Neural cell (in vitro differentiated cells): ENCODE measurements around the gene DCLK3. TPM values are rescaled to one million over a fixed set of nuclear protein-coding genes. Genes with fewer than 3 reads are reported as not detected.

Experiments
- H2AFZ ChIP-seq: fragments of 200-600, 300-800 bp; sonication (generic), shearing (Covaris generic); 2 replicates; pipeline ENCODE4 v1.6.0; 2014; ENCODE audit warnings: low read depth, mild to moderate bottlenecking, antibody characterized with exemption, low read length, moderate library complexity
- H3F3A ChIP-seq: fragments of 200-600 bp; shearing (Covaris generic); 2 replicates; pipeline ENCODE4 v1.6.1; 2016; ENCODE audit warnings: mild to moderate bottlenecking, moderate library complexity, mixed read lengths, antibody characterized with exemption, low read length; ENCODE audit not compliant: insufficient read depth, poor library complexity, severe bottlenecking
- H3K27ac ChIP-seq: fragments of 200-600, 300-800 bp; sonication (generic), shearing (Covaris generic); 2 replicates; pipeline ENCODE4 v1.5.1; 2014; ENCODE audit warnings: mild to moderate bottlenecking, low read length, moderate library complexity
- H3K27me3 ChIP-seq: fragments of 300-800, 200-600 bp; sonication (generic), shearing (Covaris generic); 2 replicates; pipeline ENCODE4 v1.6.0; 2014; ENCODE audit warnings: mild to moderate bottlenecking, low read depth, low read length, moderate library complexity; ENCODE audit not compliant: insufficient read depth
- H3K36me3 ChIP-seq: fragments of 300-800, 200-600 bp; sonication (generic), shearing (Covaris generic); 2 replicates; pipeline ENCODE4 v1.5.1; 2014; ENCODE audit warnings: mild to moderate bottlenecking, antibody characterized with exemption, low read length, moderate library complexity; ENCODE audit not compliant: insufficient read depth
- H3K4me2 ChIP-seq: fragments of 300-800, 200-600 bp; sonication (generic), shearing (Covaris generic); 2 replicates; pipeline ENCODE4 v1.6.0; 2014; ENCODE audit warnings: mild to moderate bottlenecking, low read length
- H3K4me3 ChIP-seq: fragments of 300-800, 200-600 bp; sonication (generic), shearing (Covaris generic); 2 replicates; pipeline ENCODE4 v1.5.1; 2014; ENCODE audit warnings: mild to moderate bottlenecking, low read length, moderate library complexity
- H3K79me2 ChIP-seq: fragments of 200-600 bp; shearing (Covaris generic); replicated peaks from 2 replicates; pipeline ENCODE4 v1.6.0; 2014; ENCODE audit warnings: mild to moderate bottlenecking, low read length, moderate library complexity; ENCODE audit not compliant: insufficient read depth
- H3K9ac ChIP-seq: fragments of 300-800, 200-600 bp; sonication (generic), shearing (Covaris generic); 2 replicates; pipeline ENCODE4 v1.6.1; 2016; ENCODE audit warnings: mild to moderate bottlenecking, low read length, mixed read lengths
- H3K9me2 ChIP-seq: fragments of 200-600 bp; shearing (Covaris generic); 2 replicates; pipeline ENCODE4 v1.6.1; 2016; ENCODE audit warnings: mild to moderate bottlenecking, low read length, mixed read lengths; ENCODE audit not compliant: insufficient read depth
- H3K9me3 ChIP-seq: fragments of 200-600, 300-800 bp; sonication (generic), shearing (Covaris generic); 2 replicates; pipeline ENCODE4 v1.6.1; 2016; ENCODE audit warnings: mild to moderate bottlenecking, mixed run types, low read length, moderate library complexity, mixed read lengths
- H4K20me1 ChIP-seq: fragments of 200-600 bp; shearing (Covaris generic); 2 replicates; pipeline ENCODE4 v1.6.1; 2016; ENCODE audit warnings: mild to moderate bottlenecking, mixed run types; ENCODE audit not compliant: insufficient read depth
- EP300 ChIP-seq: fragments of 450-650 bp; conservative IDR thresholded peaks from 2 replicates; pipeline ENCODE4 v1.6.1; 2014; ENCODE audit warnings: antibody characterized with exemption, mild to moderate bottlenecking, moderate library complexity; ENCODE audit not compliant: poor library complexity, severe bottlenecking
- EZH2 ChIP-seq: fragments of 200-600, 300-800 bp; shearing (Covaris generic), sonication (generic); IDR thresholded peaks from 2 replicates; pipeline ENCODE4 v1.6.1; 2014; ENCODE audit warnings: antibody characterized with exemption, low read length, borderline replicate concordance, mild to moderate bottlenecking; ENCODE audit not compliant: insufficient read depth, poor library complexity, severe bottlenecking
- MXI1 ChIP-seq: fragments of 450-650 bp; conservative IDR thresholded peaks from 2 replicates; pipeline ENCODE4 v1.6.1; 2014; ENCODE audit warnings: antibody characterized with exemption, mild to moderate bottlenecking; ENCODE audit not compliant: poor library complexity, severe bottlenecking
- POLR2AphosphoS5 ChIP-seq: IDR thresholded peaks from 2 replicates; pipeline ENCODE4 v1.6.1; 2012
- RAD21 ChIP-seq: fragments of 450-650 bp; conservative IDR thresholded peaks from 2 replicates; pipeline ENCODE4 v1.6.1; 2014; ENCODE audit warnings: antibody characterized with exemption, mild to moderate bottlenecking, moderate library complexity
- SMC3 ChIP-seq: fragments of 450-650 bp; conservative IDR thresholded peaks from 2 replicates; pipeline ENCODE4 v1.6.1; 2014; ENCODE audit warnings: antibody characterized with exemption, mild to moderate bottlenecking, moderate library complexity; ENCODE audit not compliant: poor library complexity
- TAF1 ChIP-seq: IDR thresholded peaks from 2 replicates; pipeline ENCODE4 v1.6.1; 2012; ENCODE audit warnings: low read depth
- polyA plus RNA-seq: library from polyadenylated mRNA; depleted of rRNA; stranded (reverse); fragments of >200 nt; gene quantifications from 2 replicates; pipeline ENCODE4 v1.2.3, GENCODE V29; 2014
- TF ChIP-seq, protein P1 (sequence below): IDR thresholded peaks from 2 replicates; pipeline ENCODE4 v1.6.1; 2012; ENCODE audit warnings: borderline replicate concordance
- TF ChIP-seq, protein P2 (sequence below): fragments of 450-650 bp; IDR thresholded peaks from 2 replicates; pipeline ENCODE4 v1.5.1; 2014; ENCODE audit warnings: antibody characterized with exemption, mild to moderate bottlenecking, moderate library complexity; ENCODE audit not compliant: poor library complexity, severe bottlenecking

The DCLK3 gene
- polyA plus RNA-seq, 1 donor from 2014 or later = 1.5 TPM

DNA sequence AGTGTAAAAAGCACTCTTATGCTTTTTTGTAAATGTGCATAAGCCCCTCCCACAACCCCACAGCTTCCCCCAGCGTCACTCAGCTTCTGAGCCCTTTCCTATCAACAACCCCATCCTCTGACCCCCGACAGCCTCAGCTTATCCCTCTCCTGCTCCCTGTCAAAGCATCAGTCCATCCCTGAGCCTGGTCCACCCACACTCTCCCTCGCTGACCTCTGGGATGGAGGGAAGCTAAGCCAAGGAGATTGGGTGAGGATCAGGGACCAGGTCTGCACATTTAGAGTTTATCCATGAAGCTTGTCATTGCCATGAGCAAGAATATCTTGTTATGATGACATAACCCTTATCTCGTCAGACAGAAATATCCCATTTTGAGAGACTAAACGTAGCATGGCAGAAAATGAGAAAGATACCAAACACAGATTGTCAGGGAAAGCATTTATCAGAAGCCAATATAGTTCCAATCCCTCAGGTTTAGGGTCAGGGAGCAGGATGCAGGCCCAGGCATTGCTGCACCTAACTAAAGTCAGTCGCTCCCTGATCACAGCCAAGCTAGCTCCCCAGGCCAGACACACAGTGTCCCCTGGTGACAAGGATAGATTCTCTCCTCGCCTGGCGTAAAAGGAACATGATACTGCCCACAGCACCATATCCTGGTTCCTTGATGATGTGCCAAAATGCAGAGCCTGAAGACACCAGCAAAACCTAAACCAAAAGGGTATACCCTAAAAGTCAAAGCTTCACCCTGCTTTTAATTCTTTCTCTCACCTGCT, 66.9 kb downstream of the DCLK3 start:
- TF ChIP-seq EZH2 = no peak
- no peak for TF ChIP-seq EP300
- no peak for TF ChIP-seq MXI1
- TF ChIP-seq, protein P1, sequence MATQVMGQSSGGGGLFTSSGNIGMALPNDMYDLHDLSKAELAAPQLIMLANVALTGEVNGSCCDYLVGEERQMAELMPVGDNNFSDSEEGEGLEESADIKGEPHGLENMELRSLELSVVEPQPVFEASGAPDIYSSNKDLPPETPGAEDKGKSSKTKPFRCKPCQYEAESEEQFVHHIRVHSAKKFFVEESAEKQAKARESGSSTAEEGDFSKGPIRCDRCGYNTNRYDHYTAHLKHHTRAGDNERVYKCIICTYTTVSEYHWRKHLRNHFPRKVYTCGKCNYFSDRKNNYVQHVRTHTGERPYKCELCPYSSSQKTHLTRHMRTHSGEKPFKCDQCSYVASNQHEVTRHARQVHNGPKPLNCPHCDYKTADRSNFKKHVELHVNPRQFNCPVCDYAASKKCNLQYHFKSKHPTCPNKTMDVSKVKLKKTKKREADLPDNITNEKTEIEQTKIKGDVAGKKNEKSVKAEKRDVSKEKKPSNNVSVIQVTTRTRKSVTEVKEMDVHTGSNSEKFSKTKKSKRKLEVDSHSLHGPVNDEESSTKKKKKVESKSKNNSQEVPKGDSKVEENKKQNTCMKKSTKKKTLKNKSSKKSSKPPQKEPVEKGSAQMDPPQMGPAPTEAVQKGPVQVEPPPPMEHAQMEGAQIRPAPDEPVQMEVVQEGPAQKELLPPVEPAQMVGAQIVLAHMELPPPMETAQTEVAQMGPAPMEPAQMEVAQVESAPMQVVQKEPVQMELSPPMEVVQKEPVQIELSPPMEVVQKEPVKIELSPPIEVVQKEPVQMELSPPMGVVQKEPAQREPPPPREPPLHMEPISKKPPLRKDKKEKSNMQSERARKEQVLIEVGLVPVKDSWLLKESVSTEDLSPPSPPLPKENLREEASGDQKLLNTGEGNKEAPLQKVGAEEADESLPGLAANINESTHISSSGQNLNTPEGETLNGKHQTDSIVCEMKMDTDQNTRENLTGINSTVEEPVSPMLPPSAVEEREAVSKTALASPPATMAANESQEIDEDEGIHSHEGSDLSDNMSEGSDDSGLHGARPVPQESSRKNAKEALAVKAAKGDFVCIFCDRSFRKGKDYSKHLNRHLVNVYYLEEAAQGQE = no peak
- TF ChIP-seq, protein P2, sequence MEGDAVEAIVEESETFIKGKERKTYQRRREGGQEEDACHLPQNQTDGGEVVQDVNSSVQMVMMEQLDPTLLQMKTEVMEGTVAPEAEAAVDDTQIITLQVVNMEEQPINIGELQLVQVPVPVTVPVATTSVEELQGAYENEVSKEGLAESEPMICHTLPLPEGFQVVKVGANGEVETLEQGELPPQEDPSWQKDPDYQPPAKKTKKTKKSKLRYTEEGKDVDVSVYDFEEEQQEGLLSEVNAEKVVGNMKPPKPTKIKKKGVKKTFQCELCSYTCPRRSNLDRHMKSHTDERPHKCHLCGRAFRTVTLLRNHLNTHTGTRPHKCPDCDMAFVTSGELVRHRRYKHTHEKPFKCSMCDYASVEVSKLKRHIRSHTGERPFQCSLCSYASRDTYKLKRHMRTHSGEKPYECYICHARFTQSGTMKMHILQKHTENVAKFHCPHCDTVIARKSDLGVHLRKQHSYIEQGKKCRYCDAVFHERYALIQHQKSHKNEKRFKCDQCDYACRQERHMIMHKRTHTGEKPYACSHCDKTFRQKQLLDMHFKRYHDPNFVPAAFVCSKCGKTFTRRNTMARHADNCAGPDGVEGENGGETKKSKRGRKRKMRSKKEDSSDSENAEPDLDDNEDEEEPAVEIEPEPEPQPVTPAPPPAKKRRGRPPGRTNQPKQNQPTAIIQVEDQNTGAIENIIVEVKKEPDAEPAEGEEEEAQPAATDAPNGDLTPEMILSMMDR = peak; percentile 49
- TF ChIP-seq SMC3 = peak; percentile 62
- TF ChIP-seq POLR2AphosphoS5 = no peak
- peak; percentile 62 for TF ChIP-seq RAD21
- TF ChIP-seq TAF1 = no peak
- H3K4me3 ChIP-seq = no peak overlapping the region
- H3K27ac ChIP-seq = no peak overlapping the region
- H3K36me3 ChIP-seq = no peaks in the 10 kb centered on the region
- peaks cover 9% of the 10 kb centered on the region for H3K9me3 ChIP-seq
- H3F3A ChIP-seq = no peaks in the 10 kb centered on the region
- H3K9ac ChIP-seq = no peak overlapping the region
- no peaks in the 10 kb centered on the region for H3K27me3 ChIP-seq
- no peak overlapping the region for H2AFZ ChIP-seq
- no peaks in the 10 kb centered on the region for H3K9me2 ChIP-seq
- H3K4me2 ChIP-seq = no peak overlapping the region
- no peaks in the 10 kb centered on the region for H4K20me1 ChIP-seq
- H3K79me2 ChIP-seq = no peaks in the 10 kb centered on the region

DNA sequence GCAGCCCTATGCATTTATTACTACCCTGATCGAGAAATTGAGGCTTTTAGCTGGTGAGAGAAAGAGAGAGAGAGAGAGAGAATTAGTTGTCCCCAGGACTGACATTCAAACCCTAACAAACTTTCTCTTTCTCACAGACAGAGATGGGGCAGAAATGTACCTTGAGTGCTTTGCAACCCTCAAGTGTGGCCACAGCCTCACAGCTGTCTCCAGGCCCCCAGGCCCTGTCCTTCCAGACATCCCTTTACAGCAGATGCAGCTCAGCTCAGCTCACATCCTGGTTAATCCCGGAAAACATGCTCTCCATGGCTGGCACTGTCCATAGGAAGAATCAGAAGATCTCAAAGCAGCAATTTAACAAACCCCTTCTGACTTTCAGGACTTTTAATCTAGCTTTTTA, 67.6 kb downstream of the DCLK3 start:
- Histone ChIP-seq H3K9me3 (peaks cover 9% of the 10 kb centered on the region), H3K36me3 (no peaks in the 10 kb centered on the region), H2AFZ (no peak overlapping the region), H4K20me1 (no peaks in the 10 kb centered on the region), H3K9me2 (no peaks in the 10 kb centered on the region), H3F3A (no peaks in the 10 kb centered on the region), H3K79me2 (no peaks in the 10 kb centered on the region), H3K9ac (no peak overlapping the region), H3K4me2 (no peak overlapping the region), H3K4me3 (no peak overlapping the region), H3K27ac (no peak overlapping the region), H3K27me3 (no peaks in the 10 kb centered on the region)
- TF ChIP-seq RAD21 (no peak), POLR2AphosphoS5 (no peak), EZH2 (no peak), SMC3 (no peak), EP300 (no peak)
- TF ChIP-seq, protein P2 = no peak
